A549 (cell line): ENCODE data around the gene BICRA.

Source experiments
- CTCF ChIP-seq: fragments of >200 bp; sonication (Bioruptor Twin); formaldehyde crosslinking; IDR thresholded peaks from 3 replicates; pipeline ENCODE4 v1.5.1; 2016
- MAFK ChIP-seq: fragments of 450-650 bp; IDR thresholded peaks from 2 replicates; pipeline ENCODE4 v1.6.1; 2014; ENCODE audit not compliant: partially characterized antibody
- MAX ChIP-seq: IDR thresholded peaks from 2 replicates; pipeline ENCODE4 v1.6.1; 2012
- MAZ ChIP-seq: fragments of 150-350 bp; IDR thresholded peaks from 2 replicates; pipeline ENCODE4 v1.6.1; 2014; ENCODE audit warnings: antibody characterized with exemption, low read depth, low read length, borderline replicate concordance
- NFE2L2 ChIP-seq: fragments of 150-350 bp; conservative IDR thresholded peaks from 2 replicates; pipeline ENCODE4 v1.6.1; 2014; ENCODE audit warnings: low read length
- POLR2A ChIP-seq: IDR thresholded peaks from 2 replicates; pipeline ENCODE4 v1.6.1; 2012; ENCODE audit warnings: mild to moderate bottlenecking, low read length
- RAD21 ChIP-seq, 2 experiments: fragments of >200 bp in 1 of 2; sonication (Bioruptor Twin) in 1 of 2; formaldehyde crosslinking in 1 of 2; IDR thresholded peaks in 1 of 2; conservative IDR thresholded peaks in 1 of 2; 2 replicates in 1 of 2; 3 replicates in 1 of 2; pipeline ENCODE4 v1.6.1; 2012 to 2018; ENCODE audit warnings: inconsistent platforms in 1 of 2
- SMC3 ChIP-seq: fragments of >200 bp; sonication (Bioruptor Twin); formaldehyde crosslinking; IDR thresholded peaks from 3 replicates; pipeline ENCODE4 v1.6.1; 2018; ENCODE audit warnings: inconsistent platforms
- ZSCAN20 ChIP-seq: fragments of 250-450 bp; sonication (Bioruptor Pico); IDR thresholded peaks from 2 replicates; pipeline ENCODE4 v1.8.0; 2022; ENCODE audit warnings: mild to moderate bottlenecking, moderate library complexity

- no peak for TF ChIP-seq CTCF
- no peak for TF ChIP-seq MAZ
- no peak for TF ChIP-seq SMC3
- no peak for TF ChIP-seq NFE2L2
- no peak for TF ChIP-seq POLR2A
- no peak for TF ChIP-seq RAD21 (conservative IDR thresholded peaks at IDR 0.05 in 1 of 2, IDR thresholded peaks at IDR 0.05 in 1 of 2)
- no peak for TF ChIP-seq MAX
- no peak for TF ChIP-seq MAFK
- no peak for TF ChIP-seq ZSCAN20 (CRISPR knock-in tag)
Measured at GRCh38 chr19:47726467-47726866, 117.5 kb downstream of the BICRA start.
